ENCODE measurements around the gene PHF1.

PHF1 gene

GRCh38 chr6:33425668-33426577 is 15.1 kb downstream of the PHF1 start (continued):
- peak; percentile 74 for TF ChIP-seq ZNF692 (tag by site-specific recombination; IDR thresholded peaks at IDR 0.05)
- TF ChIP-seq CTCF (tag by site-specific recombination; IDR thresholded peaks at IDR 0.05), result peak; percentile 44
- no peak for TF ChIP-seq ZNF404 (tag by site-specific recombination; IDR thresholded peaks at IDR 0.05)
- TF ChIP-seq SETDB1 (IDR thresholded peaks at IDR 0.05; ENCODE audit: insufficient read length, low read length), result no peak
- peak; percentile 88 for TF ChIP-seq ZNF398 (tag by site-specific recombination; IDR thresholded peaks at IDR 0.05)
- TF ChIP-seq SP3 (tag by site-specific recombination; IDR thresholded peaks at IDR 0.05), result peak; percentile 93
- no peak for TF ChIP-seq ZNF146 (tag by site-specific recombination; IDR thresholded peaks at IDR 0.05)
- peak; percentile 76 for TF ChIP-seq ZBTB17 (tag by site-specific recombination; IDR thresholded peaks at IDR 0.05)
- TF ChIP-seq PRDM4 (tag by site-specific recombination; IDR thresholded peaks at IDR 0.05), result no peak
- TF ChIP-seq ZNF423 (tag by site-specific recombination; IDR thresholded peaks at IDR 0.05), result no peak
- peak; percentile 30; the same call in 1 of the 2 replicates for TF ChIP-seq EGR2 (tag by site-specific recombination; IDR thresholded peaks at IDR 0.05; ENCODE audit: low read depth)
- TF ChIP-seq ZNF707 (tag by site-specific recombination; IDR thresholded peaks at IDR 0.05), result no peak
- TF ChIP-seq ZBTB26 (tag by site-specific recombination; optimal IDR thresholded peaks at IDR 0.05), result peak; percentile 65
- TF ChIP-seq ZNF518A (tag by site-specific recombination; conservative IDR thresholded peaks at IDR 0.05; ENCODE audit: low read depth), result no peak
- no peak for TF ChIP-seq ZNF140 (tag by site-specific recombination; IDR thresholded peaks at IDR 0.05)
- peak; percentile 18; the same call in 1 of the 2 replicates for TF ChIP-seq KLF7 (tag by site-specific recombination; IDR thresholded peaks at IDR 0.05; ENCODE audit: borderline replicate concordance)
- no peak for TF ChIP-seq ZNF202 (tag by site-specific recombination; IDR thresholded peaks at IDR 0.05; ENCODE audit: borderline replicate concordance)
- TF ChIP-seq ZBTB44 (tag by site-specific recombination; IDR thresholded peaks at IDR 0.05), result no peak
- TF ChIP-seq ZNF670 (tag by site-specific recombination; IDR thresholded peaks at IDR 0.05; ENCODE audit: low read depth), result no peak
- TF ChIP-seq ZNF585B (tag by site-specific recombination; IDR thresholded peaks at IDR 0.05), result no peak
- TF ChIP-seq ZNF214 (tag by site-specific recombination; IDR thresholded peaks at IDR 0.05; ENCODE audit: borderline replicate concordance), result no peak
- TF ChIP-seq ZNF677 (tag by site-specific recombination; IDR thresholded peaks at IDR 0.05), result no peak
